ENCODE results near the gene ARMCX5.

- no peak for TF ChIP-seq CTCF (IDR thresholded peaks at IDR 0.05)
- no peak for TF ChIP-seq POLR2A (IDR thresholded peaks at IDR 0.05)
Measured at GRCh38 chrX:102624105-102624504, 24.8 kb downstream of the ARMCX5 start.
